NCI-H1105 treated with DMSO at 0.1 percent for 48 hours (cell line): ENCODE measurements around the gene ERCC8.
"Not testable (repeated sequence)": the region's sequence is repeated elsewhere in the genome, so short reads cannot be mapped to it uniquely, and the experiment has no call there.

Experiments
- DNase-seq: peaks from one replicate; lab custom pipeline; 2025; lab: John Stamatoyannopoulos, UW

ERCC8 gene

GRCh38 chr5:60944904-60945812, at the start of gene ERCC8, which contains the start of gene NDUFAF2:
Gene ERCC8, minus strand, starts transcription at chr5:60945070. Its CDS starts 62 bp downstream, at chr5:60945008.
Gene NDUFAF2, plus strand, starts transcription at chr5:60945205. Its CDS starts 51 bp downstream, at chr5:60945256.
- DNase-seq = peak; percentile 79

- DNase-seq = no peak
These were observed 49.2 kb upstream of the ERCC8 start for GRCh38 chr5:60993875-60994571.

GRCh38 chr5:60993425-60993824, 48.6 kb upstream of the ERCC8 start:
- DNase-seq = no peak

DNA sequence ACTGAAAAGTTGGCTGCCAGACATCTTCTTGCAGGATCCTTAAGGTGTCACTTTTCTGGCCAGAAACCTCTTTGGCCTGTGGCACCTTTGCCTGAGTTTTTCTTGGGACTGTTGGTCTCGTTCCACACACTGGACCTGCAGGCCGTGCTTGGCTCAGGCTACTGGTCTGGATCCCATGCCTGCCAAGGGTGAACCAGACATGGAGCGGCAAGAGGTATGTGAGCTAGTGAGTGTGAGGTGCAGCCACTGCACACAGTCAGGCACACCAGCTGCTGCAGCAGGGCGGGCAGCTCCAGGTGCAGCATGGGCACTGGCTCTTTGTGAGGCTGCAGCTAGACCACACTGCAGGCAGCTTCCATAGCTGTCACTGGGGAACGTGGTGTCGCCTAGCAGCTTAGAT, 48.0 kb upstream of the ERCC8 start:
- no peak for DNase-seq

GRCh38 chr5:60989790-60990189, 44.9 kb upstream of the ERCC8 start:
- no peak for DNase-seq

- not testable (repeated sequence) for DNase-seq
These were observed 37.3 kb upstream of the ERCC8 start for GRCh38 chr5:60982127-60982526.

DNA sequence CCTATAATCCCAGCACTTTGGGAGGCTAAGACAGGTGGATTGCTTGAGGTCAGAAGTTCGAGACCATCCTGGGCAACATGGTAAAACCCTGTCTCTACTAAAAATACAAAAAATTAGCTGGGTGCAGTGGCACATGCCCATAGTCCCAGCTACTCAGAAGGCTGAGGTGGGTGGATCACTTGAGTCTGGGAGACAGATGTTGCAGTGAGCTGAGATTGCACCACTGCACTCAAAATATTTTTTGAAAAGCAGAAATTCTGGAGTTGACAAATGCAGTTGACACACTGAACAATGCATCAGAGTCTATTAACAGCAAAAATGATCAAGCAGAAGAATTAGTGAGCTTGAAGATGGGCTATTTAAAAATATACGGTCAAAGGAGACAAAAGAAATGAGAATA, 35.6 kb upstream of the ERCC8 start:
- no peak for DNase-seq

GRCh38 chr5:60978968-60979367, 34.1 kb upstream of the ERCC8 start:
- no peak for DNase-seq

GRCh38 chr5:60977956-60978737, 33.3 kb upstream of the ERCC8 start:
- DNase-seq = no peak

GRCh38 chr5:60972231-60972630, 27.4 kb upstream of the ERCC8 start:
- DNase-seq = no peak

GRCh38 chr5:60961685-60962084, 16.8 kb upstream of the ERCC8 start:
- DNase-seq = no peak

DNA sequence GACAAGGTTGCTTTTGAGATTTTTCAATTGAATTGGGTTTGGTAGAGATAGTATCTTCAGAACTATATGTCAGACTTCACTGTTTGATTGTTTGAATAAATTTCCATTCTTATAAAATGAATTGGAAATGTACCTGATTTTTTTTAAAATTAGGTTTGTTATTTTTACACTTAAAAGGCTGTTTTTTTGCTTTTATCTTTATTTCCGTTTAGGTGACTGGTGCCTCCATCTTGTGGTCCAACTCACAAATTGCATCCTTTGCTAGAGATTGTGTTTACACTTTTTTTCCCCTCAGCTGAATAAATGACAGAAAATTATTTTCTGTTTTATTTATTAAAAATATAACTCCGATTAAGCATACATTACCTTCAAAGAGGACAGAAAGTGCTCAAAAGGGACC, 15.7 kb upstream of the ERCC8 start:
- DNase-seq = no peak

DNA sequence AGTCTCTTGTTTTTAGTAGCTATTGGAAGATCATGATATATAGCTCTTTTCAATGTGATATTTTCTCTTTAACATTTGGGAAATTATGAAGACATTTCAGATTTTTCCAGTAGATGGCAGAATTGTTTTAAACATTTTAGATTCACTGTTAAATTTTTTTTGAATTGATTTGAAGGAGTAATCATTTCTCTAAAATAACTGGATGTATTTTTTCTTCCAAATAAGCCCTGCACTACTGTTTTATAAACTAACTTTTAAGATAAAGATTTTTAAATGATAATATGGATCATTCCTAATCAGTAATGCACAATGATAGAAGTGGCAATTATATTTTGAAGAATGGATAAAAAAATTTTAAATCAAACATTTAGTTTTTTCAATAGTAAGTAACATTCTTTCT, 14.3 kb upstream of the ERCC8 start:
- peak; percentile 19 for DNase-seq

DNA sequence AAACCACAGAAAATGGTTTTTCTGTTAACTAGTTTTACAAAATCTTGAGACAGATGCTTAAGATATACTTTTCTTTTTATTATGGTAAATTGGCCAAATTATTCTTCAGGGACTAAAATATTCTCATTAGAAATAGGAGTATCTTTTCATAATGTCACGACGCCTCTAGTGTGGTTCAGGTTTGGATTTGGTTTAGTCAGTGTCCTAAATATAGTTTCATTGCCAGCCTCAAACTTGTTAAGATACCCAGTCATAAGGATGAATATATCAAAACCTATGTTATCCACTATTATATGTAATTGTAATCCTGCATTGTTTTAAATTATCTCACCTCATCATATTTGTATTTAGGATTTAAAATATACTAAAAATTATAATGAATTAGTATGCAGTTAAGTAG, 13.8 kb upstream of the ERCC8 start:
- DNase-seq = no peak

DNA sequence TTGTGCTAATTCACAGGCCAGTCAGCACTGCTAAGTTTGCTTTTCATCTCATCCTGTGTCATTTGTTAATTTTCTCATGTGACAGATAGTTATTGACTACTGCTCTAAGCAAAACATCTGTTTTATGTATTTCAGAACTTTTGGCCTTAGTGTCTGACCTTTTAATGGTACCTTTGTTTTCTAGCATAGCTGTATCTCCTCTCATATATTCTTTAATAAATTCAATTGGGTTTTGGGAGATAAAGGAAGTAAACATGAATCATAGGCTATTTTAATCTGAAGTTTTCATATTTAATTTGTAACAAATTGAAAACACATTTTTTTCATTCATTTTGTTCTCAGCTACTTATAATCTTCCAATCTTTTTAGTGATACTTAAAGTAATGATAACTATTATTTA, 13.2 kb upstream of the ERCC8 start:
- no peak for DNase-seq

DNA sequence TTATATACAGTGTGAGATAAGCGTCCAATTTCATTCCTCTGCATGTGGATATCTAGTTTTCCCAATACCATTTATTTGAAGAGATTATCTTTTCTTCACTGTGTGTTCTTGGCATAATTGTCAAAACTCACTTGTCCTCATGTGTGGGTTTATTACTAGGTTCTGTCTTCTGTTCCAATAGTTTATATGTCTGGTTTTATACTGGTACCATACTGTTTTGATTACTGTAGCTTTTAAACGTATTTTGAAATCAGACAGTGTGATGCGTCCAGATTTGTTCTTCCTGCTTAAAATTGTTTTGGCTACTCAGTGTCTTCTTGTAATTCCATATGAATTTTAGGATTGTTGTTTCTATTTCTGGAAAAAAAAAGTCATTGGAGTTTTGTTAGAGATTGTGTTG, 10.4 kb upstream of the ERCC8 start:
- DNase-seq = no peak

GRCh38 chr5:60948738-60949137, 3.9 kb upstream of the ERCC8 start:
- DNase-seq = no peak

DNA sequence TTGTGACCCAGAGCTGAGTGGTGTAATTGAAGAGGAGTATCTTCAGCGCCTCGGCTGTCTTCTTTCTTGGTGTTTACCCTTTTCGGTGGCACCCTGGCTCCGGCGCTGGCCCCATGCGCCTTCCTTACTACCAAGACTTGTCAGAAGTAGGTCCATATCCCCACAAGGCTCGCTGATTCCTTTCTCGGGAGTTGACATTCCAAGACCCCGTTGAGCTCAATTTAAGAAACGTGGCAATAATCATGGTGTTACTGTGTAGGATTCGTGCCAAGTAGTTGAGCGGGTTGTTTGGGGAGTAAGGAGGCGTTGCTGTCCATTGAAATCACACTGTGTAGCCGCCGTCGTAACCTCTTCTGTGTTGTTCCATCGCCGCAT, 930 bp upstream of the ERCC8 start:
- DNase-seq = peak; percentile 26

DNA sequence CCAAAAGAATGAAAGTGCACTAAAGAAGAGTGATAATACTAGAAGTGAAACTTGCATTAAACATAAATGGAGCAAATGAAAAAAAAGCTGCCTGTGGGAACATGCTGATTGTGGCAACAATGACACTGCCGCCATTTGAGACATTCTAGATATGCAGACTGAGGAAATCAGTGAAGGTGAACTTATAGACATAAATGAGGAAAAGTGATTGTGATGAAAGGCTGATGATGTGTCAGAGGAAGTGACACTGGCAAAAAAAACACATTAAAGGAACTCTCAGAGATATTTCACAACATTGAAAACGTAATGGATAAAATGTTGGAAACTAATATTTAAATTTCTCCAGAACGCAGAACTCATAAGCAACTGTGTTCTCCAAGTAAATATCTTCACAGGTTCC, 1.2 kb downstream of the ERCC8 start:
- no peak for DNase-seq

DNA sequence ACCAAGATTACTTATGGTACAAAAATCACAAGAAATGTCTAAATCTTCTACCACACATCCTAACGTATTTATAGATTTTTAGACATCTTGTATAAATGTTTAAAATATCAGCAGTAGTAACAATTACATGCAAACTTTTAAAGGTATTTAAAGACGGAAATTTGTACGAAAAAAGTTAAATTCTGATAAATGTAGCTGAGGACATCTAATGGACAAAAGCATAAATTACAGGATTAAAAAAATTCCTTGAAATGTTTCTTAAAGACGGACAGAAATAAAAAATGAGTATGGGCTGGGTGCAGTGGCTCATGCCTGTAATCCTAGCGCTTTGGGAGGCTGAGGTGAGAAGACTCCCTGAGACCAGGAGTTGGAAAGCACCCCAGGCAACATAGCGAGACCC, 15.8 kb downstream of the ERCC8 start:
- no peak for DNase-seq

- no peak for DNase-seq
These were observed 17.4 kb downstream of the ERCC8 start for GRCh38 chr5:60927450-60927849.

DNA sequence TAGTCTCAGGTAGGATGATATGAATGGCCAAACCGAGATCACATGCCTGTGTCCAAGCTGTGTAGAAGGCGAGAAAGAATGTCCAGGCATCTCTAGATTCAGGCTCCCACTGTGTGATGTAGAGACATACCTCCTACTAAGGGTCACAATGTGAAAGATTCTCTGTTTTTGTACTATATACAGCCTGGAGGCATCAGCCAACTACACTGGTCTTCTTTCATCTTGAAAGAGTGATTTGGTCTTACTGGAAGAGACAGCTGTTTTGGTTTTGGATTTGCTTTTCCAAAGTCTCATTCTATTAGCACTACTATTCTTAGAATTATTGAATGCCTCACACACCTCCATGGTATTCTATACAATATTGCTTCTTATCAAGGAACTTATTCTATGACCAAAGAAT, 26.4 kb downstream of the ERCC8 start:
- DNase-seq = no peak

- no peak for DNase-seq
These were observed 28.2 kb downstream of the ERCC8 start for GRCh38 chr5:60916646-60917045.
